GM18858 (cell line): Measurements from ENCODE around the gene STMN3.
"Not testable (repeated sequence)": the region's sequence is repeated elsewhere in the genome, so short reads cannot be mapped to it uniquely, and the experiment has no call there.

Experiments
- ATAC-seq: cut with Tn5 transposase; IDR thresholded peaks from one replicate; pipeline ENCODE4 v1.9.1; 2021; ENCODE audit not compliant: unreplicated experiment

Gene STMN3

DNA sequence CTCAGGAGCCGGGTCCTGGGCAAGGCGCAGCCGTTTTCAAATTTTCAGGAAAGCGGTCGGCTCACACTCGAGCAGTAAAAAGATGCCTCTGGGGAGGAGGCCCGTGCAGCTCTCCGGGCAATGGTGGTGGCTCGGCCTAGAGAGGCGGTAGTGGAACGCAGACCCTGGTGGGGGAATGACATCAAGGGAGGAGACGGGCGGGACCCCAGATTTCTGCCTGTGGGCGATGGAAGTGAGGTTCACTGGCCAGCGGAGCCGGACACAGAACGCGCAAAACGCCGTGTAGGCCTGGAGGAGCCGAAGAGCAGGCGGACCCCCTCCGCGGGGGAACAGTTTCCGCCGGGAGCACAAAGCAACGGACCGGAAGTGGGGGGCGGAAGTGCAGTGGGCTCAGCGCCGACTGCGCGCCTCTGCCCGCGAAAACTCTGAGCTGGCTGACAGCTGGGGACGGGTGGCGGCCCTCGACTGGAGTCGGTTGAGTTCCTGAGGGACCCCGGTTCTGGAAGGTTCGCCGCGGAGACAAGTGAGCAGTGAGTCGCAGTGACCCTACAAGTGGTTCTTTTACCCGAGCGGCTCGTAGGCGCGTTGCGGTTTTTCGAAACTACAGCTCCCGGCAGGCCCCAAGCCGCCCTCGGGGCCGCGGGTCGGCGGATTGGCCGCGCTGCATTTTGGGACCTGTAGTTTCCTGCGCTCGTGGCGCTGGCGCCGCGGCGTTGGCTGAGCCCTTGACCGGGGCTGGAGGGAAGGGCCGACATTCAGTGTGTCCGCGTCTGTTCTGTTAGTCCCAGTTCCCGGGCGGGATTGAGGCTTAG is 4.9 kb upstream of the STMN3 start, which contains the start of gene RTEL1:
RTEL1 (plus strand) TSS at position 376 of the 812 bp plus-strand sequence. CDS start 1,091 bp downstream, outside the sequence.
- peak; percentile 49 for ATAC-seq

GRCh38 chr20:63657260-63657936 is 4.2 kb upstream of the STMN3 start:
- no peak for ATAC-seq

DNA sequence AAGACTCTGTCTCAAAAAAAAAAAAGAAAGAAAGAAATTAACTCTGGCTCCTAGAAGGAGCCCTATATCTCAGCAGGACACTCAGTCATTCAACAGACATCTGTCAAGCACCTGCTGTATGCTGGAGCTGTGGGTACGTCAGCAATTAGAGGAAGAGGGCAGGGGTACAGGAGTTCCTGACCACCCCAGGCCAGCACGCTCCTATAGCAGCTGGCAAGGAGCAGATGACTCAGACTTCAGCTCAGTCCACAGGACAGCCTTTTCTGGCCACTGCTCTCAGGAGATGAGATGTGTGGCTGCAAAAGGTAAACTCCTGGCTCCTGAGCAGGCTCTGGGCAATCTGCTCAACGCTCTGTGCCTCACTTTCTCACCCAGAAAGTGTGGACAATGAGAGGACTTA is 3.2 kb upstream of the STMN3 start:
- no peak for ATAC-seq

GRCh38 chr20:63655249-63655648 is 2.0 kb upstream of the STMN3 start:
- no peak for ATAC-seq

GRCh38 chr20:63653974-63654668 is 897 bp upstream of the STMN3 start:
- no peak for ATAC-seq

DNA sequence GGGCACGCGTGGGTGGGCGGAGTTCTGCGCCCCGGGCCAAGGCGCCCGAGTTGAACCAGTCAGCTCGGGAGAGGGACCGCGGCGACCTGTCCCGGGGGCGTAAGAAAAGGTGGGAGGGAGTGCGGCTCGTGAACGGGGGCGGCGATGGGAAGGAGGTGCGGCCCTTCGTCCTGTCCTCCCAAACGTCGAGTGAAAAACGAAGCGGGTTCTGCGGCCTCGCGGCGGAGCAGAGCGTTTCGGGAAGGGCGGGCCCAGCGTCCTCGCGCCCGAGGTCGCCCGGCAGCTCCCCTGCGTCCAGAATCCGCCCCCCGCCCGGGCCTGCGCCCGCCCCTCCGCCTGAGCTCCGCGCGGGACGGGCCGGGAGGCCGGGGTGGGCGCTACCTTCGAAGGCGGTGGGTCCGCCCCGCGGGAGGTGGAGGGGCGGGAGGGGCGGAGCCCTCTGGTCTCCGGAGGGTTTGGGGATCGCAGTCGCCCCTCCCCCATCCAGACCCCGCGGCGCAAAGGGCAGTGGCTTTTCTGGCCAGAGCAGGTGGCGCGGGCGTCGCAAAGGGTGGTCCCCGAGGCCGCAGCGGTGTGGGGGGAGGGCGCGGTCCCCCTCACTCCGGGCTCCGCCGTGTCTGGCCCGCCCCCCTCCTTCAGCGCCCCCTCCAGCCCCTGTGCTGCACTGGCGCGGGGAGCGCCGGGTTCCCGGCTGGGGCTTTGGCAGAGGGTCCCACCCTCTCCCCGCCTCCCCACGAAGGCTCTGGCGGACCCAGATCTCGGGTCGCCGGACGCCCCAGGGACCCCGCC is 838 bp downstream of the STMN3 start:
- ATAC-seq: no peak

- no peak for ATAC-seq
These were observed 1.4 kb downstream of the STMN3 start for GRCh38 chr20:63651942-63652191.

DNA sequence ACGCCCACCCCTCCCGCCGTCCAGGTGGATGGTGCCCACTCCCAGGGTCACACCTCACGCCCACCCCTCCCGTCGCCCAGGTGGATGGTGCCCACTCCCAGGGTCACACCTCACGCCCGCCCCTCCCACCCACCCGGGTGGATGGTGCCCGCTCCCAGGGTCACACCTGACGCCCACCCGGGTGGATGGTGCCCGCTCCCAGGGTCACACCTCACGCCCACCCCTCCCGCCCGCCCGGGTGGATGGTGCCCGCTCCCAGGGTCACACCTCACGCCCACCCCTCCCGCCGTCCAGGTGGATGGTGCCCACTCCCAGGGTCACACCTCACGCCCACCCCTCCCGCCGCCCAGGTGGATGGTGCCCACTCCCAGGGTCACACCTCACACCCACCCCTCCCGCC is 2.7 kb downstream of the STMN3 start:
- not testable (repeated sequence) for ATAC-seq

- no peak for ATAC-seq
These were observed 4.2 kb downstream of the STMN3 start for GRCh38 chr20:63648895-63649589.

DNA sequence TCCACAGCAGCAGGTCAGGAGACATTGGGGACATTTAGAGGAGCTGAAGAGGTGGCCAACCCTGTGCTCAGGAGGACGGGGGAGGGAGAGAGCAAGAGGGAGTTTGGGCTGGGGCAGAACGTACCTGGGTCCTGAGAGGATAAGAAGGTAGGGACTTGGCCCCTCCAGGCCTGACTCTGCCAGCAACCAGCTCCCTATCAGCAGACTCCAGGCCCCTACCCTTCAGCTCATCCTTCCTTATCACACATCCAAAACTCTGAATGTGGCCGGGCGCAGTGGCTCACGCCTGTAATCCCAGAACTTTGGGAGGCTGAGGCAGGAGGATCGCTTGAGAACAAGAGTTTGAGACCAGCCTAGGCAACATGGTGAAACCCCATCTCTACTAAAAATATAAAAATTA is 5.0 kb downstream of the STMN3 start:
- ATAC-seq: no peak

DNA sequence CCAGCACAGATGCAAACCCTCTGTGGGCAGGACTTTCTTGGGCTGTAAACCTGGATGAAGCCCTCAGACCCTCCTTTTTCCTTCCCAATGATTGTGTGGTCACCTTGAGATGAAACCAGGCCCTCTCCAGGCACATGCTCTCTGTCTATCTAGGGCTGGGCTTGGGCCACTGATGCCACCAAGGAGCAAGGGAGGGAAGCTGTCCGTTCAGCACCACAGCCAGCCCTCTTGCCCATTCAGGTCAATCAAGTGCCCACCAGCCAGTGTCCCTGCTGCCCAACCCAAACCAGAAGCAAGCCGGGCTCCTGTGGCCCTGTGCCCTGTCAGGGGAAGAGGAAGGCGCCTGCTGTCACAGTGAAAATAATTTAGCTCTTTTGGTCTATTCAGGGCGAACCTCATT is 8.0 kb downstream of the STMN3 start:
- ATAC-seq: no peak

DNA sequence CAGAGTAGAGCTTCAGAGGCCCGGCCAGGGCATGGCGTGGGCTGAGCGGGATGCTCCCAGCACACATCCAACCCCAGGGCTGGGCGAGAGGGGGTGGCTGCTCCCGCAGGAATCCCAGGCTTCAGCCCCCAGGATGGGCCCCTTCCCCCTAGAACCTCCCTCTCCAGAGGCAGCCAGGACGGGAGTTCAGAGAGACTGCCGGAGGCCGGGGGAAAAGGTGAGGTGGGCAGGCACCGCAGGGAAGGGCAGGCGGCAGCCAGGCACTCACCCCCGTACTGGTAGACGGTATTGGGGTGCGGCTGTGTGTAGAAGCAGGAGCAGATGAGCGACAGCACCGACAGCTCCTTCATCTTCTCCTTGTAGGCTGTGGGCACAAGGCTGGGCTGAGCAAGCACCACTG is 9.3 kb downstream of the STMN3 start:
- ATAC-seq: no peak

DNA sequence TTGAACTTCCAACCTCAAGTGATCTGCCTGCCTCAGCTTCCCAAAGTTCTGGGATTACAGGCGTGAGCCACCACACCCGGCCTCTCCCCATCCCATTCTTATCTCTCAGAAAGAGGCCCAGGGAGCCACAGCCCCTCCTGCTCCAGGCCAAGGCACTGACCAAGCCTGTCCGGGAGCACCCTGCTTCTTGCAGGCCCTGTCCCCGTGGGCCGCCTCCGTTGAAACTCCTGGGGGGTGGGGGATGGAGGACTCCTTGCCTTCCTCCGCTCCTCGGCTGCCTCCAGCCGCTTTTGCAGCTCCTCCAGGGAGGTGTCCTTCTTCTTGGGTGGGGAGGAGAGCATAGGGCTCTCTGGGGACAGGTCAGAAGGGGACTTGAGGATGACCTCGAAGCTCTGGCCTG is 9.7 kb downstream of the STMN3 start:
- ATAC-seq: no peak

DNA sequence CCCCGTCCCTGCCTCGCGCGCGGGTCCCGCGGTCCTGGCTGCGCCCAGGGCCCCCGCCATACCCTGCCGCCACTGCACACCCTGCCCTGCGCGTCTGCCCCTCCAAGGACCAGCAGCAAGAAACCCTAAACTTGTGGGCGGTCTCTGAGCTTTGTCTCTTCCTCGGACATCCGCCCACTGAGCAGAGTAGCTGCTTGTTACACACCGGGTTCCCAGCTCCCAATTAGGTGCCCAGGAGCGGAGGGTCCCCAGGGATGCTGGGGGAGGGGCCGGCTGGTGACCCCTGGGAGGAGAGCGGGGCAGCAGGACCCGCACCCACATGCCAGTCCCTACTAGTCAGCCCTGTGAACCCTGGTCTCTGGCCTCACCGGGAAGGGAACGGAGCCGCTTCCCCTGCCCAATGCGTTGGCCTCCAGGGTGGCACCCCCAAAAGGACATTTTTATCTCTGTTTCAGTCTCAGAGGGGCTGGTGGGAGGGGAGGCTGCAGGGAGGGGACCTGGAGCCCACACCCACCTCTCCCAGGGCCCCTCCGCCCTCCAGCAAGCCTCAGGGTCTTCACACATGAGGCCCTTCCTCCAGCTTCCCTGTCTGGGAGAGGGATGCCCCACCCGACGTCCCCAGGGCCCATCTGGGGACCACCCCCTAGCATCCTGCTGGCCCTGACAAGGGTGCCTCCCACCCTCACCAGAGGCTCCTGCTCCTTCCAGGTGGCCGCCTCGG is 10.5 kb downstream of the STMN3 start:
- ATAC-seq: no peak

- ATAC-seq: peak; percentile 67
These were observed 11.3 kb downstream of the STMN3 start for GRCh38 chr20:63641792-63642523.

- ATAC-seq: no peak
These were observed 12.0 kb downstream of the STMN3 start for GRCh38 chr20:63641146-63641791.

DNA sequence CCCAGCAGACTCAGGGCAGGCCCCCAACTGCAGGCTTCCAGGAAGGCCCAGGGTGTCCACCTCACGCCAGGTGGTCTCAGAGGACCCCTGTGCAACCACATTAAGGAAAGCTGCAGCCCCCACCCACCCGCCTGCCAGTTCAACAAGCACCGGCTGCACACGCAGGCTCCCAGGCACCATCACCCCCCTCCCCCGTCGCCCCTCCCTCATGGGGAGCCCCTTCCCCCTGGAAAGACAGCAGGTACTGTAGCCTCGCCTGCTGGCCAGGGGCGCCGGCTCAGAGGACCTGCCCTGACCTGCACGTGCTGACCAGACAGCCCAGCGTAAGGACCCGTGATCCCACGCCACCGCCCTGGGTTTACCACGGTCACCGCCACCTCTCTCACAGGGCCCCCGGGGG is 12.5 kb downstream of the STMN3 start:
- ATAC-seq: not testable (repeated sequence)

DNA sequence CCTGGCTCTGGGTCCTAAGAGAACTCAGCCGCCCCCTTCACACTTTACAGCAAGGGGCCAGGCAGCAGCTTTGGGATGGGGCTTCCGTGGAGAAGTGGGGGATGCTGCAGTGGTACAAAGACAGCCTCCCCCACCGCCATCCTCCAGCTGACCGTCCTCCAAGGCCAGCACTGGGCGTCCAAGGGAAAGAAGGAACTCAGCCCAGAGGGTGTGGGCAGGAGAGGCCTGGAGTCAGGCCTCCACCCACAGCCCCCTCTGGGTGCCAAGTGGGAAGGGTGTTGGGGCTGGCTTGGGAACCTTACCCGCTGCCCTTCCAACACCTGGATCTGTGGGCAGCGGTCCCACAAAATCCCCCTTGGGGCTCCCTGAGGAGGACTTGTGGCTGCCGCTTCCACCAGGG is 13.1 kb downstream of the STMN3 start:
- no peak for ATAC-seq
